D721Med (cell line): ENCODE data around the gene B4GALT5.

ENCODE experiments used
- DNase-seq: peaks from one replicate; pipeline ENCODE4 v3.0.0; 2011; ENCODE audit warnings: low spot score; ENCODE audit not compliant: insufficient read length
- FAIRE-seq: peaks from 2 replicates; lab custom pipeline; 2011; peaks lifted over from hg19 to GRCh38; lab: Jason Lieb, UNC
- TF ChIP-seq, protein P1 (sequence below): IDR thresholded peaks from 2 replicates; pipeline ENCODE4 v1.5.1; 2012; ENCODE audit warnings: mild to moderate bottlenecking, control low read depth; ENCODE audit not compliant: insufficient read depth; ENCODE audit errors: missing control alignments

Gene B4GALT5

DNA sequence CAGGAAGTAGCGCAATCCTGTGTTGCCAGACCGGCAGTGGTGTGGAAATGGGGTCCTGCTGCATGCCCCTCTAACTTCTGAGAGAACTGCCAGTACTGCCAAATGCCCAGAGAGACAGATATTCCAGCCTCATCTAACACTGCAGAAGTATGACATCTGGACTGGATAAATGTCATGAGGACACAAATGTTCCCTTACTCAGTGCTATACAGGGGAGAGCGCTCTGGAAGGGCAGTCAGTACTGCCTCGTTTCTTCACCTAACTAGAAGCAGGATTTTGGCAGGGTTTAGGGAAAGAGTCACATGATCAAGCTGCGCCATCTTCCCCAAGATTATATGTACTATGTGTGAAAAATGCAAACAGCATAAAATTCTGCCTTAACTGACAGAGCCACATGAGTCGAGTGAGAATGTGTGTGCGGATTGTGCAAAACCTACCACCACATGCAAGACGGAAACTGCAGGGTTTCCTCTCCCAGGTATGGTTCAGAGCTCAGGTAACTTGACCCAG is 59.7 kb downstream of the B4GALT5 start:
- no peak for FAIRE-seq
- DNase-seq: no peak
- TF ChIP-seq, protein P1, sequence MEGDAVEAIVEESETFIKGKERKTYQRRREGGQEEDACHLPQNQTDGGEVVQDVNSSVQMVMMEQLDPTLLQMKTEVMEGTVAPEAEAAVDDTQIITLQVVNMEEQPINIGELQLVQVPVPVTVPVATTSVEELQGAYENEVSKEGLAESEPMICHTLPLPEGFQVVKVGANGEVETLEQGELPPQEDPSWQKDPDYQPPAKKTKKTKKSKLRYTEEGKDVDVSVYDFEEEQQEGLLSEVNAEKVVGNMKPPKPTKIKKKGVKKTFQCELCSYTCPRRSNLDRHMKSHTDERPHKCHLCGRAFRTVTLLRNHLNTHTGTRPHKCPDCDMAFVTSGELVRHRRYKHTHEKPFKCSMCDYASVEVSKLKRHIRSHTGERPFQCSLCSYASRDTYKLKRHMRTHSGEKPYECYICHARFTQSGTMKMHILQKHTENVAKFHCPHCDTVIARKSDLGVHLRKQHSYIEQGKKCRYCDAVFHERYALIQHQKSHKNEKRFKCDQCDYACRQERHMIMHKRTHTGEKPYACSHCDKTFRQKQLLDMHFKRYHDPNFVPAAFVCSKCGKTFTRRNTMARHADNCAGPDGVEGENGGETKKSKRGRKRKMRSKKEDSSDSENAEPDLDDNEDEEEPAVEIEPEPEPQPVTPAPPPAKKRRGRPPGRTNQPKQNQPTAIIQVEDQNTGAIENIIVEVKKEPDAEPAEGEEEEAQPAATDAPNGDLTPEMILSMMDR: no peak

DNA sequence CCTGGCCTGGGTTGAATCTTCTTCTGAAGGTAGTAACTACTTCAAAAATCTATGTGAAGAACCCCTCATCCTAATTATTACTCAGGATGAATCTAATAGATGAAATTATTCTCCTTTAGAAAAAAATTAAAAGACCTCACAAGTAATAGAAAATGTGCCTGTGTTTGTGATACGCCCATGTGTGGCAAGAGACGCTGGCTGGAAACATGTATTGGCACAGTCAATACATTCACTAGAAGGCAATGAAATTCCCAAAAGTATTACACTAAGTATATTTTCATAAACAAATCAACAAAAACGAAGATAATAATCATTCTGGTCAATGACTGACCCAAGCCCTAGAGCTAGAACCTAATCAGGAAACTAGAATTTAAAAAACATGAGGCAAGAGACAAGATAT is 64.0 kb downstream of the B4GALT5 start:
- FAIRE-seq: no peak
- TF ChIP-seq, protein P1: no peak
- DNase-seq: no peak

DNA sequence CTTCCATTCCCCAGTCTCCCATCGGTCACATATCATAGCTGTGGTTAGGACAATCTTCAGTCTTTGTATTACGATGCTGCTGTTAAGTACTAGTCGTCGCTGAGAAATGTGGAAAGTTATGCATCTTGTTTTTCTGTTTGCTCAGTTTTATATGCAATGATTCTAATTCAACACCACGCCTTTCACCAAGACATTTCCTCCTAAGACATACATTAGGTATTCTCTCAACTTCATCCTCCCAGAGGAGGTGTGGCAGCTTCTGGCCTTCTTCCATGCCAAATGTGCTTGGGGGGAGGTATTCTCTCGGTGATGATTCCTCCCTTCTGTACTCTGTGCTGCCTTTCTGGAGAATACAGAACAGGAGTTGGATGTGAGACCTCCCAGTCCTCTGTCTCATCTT is 66.1 kb downstream of the B4GALT5 start:
- TF ChIP-seq, protein P1: no peak
- no peak for DNase-seq
- FAIRE-seq: no peak

DNA sequence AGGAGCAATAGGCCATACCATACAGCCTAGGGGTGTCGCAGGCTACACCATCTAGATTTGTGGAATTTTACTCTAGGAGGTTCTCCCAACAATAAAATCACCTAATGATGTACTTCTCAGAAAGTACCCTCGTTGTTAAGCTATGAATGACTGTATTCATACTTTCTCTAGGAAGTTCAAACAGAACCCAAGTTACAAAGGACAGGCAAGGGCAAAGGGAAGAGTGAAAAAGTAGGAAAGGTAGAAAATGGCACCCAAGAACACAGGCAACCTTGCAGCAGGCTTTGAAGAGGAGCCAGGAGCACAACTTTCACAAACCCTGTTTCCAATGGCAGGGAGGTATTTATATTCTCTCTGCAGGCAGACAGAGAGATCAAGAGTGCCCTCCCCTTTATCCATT is 67.2 kb downstream of the B4GALT5 start:
- FAIRE-seq: no peak
- DNase-seq: no peak
- TF ChIP-seq, protein P1: no peak

DNA sequence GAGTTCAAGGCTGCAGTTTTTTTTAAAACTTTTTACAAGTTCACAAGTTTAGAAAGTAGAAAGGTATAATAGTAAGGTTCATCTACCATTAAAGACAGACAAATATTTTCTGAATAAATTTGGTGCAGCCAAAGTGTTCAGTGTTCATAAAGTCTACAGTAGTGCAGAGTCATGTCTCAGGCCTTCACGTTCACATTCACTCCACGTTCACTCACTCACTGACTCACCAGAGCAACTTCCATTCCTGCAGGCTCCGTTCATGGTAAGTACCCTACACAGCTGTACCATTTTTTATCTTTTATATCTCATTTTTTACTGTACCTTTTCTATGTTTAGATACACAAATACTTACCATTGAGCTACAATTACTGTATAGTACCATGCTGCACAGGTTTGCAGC is 67.6 kb downstream of the B4GALT5 start:
- TF ChIP-seq, protein P1: no peak
- FAIRE-seq (no peak), DNase-seq (no peak)

DNA sequence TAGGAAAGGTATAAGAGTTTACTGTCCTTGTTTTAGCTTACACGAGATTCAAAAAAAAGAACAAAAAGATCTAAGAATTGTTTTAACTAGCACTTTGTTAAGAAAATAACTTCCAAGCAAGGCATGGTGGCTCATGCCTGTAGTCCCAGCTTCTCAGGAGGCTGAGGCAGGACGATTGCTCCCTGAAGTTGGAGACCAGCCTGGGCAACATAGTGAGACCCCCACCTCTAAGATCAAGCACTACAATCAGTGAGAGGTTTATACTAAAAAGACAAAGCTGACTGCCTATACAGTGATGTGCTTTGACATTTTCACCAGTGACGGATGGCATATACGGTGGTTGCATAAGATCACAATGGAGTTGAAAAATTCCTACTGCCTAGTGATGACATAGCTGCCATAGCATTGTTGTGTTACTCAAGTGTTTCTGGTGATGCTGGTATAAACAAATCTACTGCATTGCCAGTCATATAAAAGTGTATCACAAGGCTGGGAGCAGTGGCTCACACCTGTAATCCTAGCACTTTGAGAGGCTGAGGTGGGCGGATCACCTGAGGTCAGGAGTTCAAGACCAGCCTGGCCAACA is 68.6 kb downstream of the B4GALT5 start:
- DNase-seq (no peak), FAIRE-seq (no peak)
- TF ChIP-seq, protein P1: no peak

DNA sequence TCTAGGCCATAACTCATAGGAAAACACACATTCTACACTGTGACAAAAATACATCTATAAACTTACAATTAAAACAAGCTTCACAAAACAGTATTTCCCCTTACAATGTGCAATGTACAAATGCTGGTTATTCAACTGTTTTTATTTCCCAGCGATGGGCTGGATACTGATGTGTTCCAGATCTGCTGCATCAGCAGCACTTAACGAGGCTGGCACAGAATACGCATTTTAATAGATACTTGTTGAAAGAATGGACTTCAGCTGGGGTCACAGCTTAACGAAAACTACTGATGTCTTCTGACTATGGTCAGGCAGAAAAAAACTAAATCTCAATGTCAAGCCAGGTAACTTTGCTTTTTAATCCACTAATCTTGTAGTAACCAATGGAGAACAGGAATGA is 70.9 kb downstream of the B4GALT5 start:
- FAIRE-seq: no peak
- no peak for DNase-seq
- TF ChIP-seq, protein P1: no peak
